ENCODE results near the gene TGFBR3. TPM values are rescaled to one million over a fixed set of nuclear protein-coding genes. Genes with fewer than 3 reads are reported as not detected.
A peak's percentile ranks its signal among the peaks of the same experiment; 100 is the strongest.

Gene TGFBR3
- total and polyA plus RNA-seq, 2 of the 13 experiments (the other 11 are each of a cell fraction or from before 2014, with no cell fraction given), result 76.5 to 195 TPM

- TF ChIP-seq ZNF335 (CRISPR knock-in tag; IDR thresholded peaks at IDR 0.05) (no peak), SSRP1 (CRISPR knock-in tag; IDR thresholded peaks at IDR 0.05) (no peak; the same call in 1 of the 2 replicates), ZFP36L1 (CRISPR knock-in tag; IDR thresholded peaks at IDR 0.05) (peak; percentile 42; the same call in 1 of the 2 replicates), NCOA1 (CRISPR knock-in tag; IDR thresholded peaks at IDR 0.05) (no peak), TAF15 (IDR thresholded peaks at IDR 0.05; ENCODE audit: low read depth, low read length, poor library complexity, severe bottlenecking) (no peak), HMGXB3 (CRISPR knock-in tag; IDR thresholded peaks at IDR 0.05; ENCODE audit: borderline replicate concordance) (no peak), NR2F1 (CRISPR knock-in tag; IDR thresholded peaks at IDR 0.05) (no peak), TRAFD1 (CRISPR knock-in tag; IDR thresholded peaks at IDR 0.05; ENCODE audit: borderline replicate concordance) (no peak), SMAD1 (CRISPR knock-in tag; IDR thresholded peaks at IDR 0.05; ENCODE audit: borderline replicate concordance, low read depth) (no peak), ZBTB10 (CRISPR knock-in tag; IDR thresholded peaks at IDR 0.05; ENCODE audit: borderline replicate concordance) (no peak), GFI1 (CRISPR knock-in tag; IDR thresholded peaks at IDR 0.05; ENCODE audit: borderline replicate concordance) (peak; percentile 72), MIER3 (CRISPR knock-in tag; IDR thresholded peaks at IDR 0.05; ENCODE audit: borderline replicate concordance) (no peak), HNRNPH1 (optimal IDR thresholded peaks at IDR 0.05; ENCODE audit: low read depth, low read length) (no peak), GLI4 (CRISPR knock-in tag; IDR thresholded peaks at IDR 0.05; ENCODE audit: borderline replicate concordance) (no peak), TFDP2 (CRISPR knock-in tag; IDR thresholded peaks at IDR 0.05) (no peak), GATA4 (IDR thresholded peaks at IDR 0.05; ENCODE audit: borderline replicate concordance, low read depth) (peak; percentile 92; the same call in 1 of the 2 replicates), CHCHD3 (CRISPR knock-in tag; IDR thresholded peaks at IDR 0.05) (no peak), ZNF75D (CRISPR knock-in tag; IDR thresholded peaks at IDR 0.05; ENCODE audit: borderline replicate concordance) (no peak)
These were observed 58.3 kb downstream of the TGFBR3 start (continued) for GRCh38 chr1:91827459-91828321.
